Neural cell (in vitro differentiated cells): ENCODE measurements around the gene TMEM255B. TPM values are rescaled to one million over a fixed set of nuclear protein-coding genes. Genes with fewer than 3 reads are reported as not detected.

Experiments
- H2AFZ ChIP-seq: fragments of 200-600, 300-800 bp; sonication (generic), shearing (Covaris generic); 2 replicates; pipeline ENCODE4 v1.6.0; 2014; ENCODE audit warnings: low read depth, mild to moderate bottlenecking, antibody characterized with exemption, low read length, moderate library complexity
- H3F3A ChIP-seq: fragments of 200-600 bp; shearing (Covaris generic); 2 replicates; pipeline ENCODE4 v1.6.1; 2016; ENCODE audit warnings: mild to moderate bottlenecking, moderate library complexity, mixed read lengths, antibody characterized with exemption, low read length; ENCODE audit not compliant: insufficient read depth, poor library complexity, severe bottlenecking
- H3K27ac ChIP-seq: fragments of 200-600, 300-800 bp; sonication (generic), shearing (Covaris generic); 2 replicates; pipeline ENCODE4 v1.5.1; 2014; ENCODE audit warnings: mild to moderate bottlenecking, low read length, moderate library complexity
- H3K27me3 ChIP-seq: fragments of 300-800, 200-600 bp; sonication (generic), shearing (Covaris generic); 2 replicates; pipeline ENCODE4 v1.6.0; 2014; ENCODE audit warnings: mild to moderate bottlenecking, low read depth, low read length, moderate library complexity; ENCODE audit not compliant: insufficient read depth
- H3K36me3 ChIP-seq: fragments of 300-800, 200-600 bp; sonication (generic), shearing (Covaris generic); 2 replicates; pipeline ENCODE4 v1.5.1; 2014; ENCODE audit warnings: mild to moderate bottlenecking, antibody characterized with exemption, low read length, moderate library complexity; ENCODE audit not compliant: insufficient read depth
- H3K4me2 ChIP-seq: fragments of 300-800, 200-600 bp; sonication (generic), shearing (Covaris generic); 2 replicates; pipeline ENCODE4 v1.6.0; 2014; ENCODE audit warnings: mild to moderate bottlenecking, low read length
- H3K4me3 ChIP-seq: fragments of 300-800, 200-600 bp; sonication (generic), shearing (Covaris generic); 2 replicates; pipeline ENCODE4 v1.5.1; 2014; ENCODE audit warnings: mild to moderate bottlenecking, low read length, moderate library complexity
- H3K79me2 ChIP-seq: fragments of 200-600 bp; shearing (Covaris generic); replicated peaks from 2 replicates; pipeline ENCODE4 v1.6.0; 2014; ENCODE audit warnings: mild to moderate bottlenecking, low read length, moderate library complexity; ENCODE audit not compliant: insufficient read depth
- H3K9ac ChIP-seq: fragments of 300-800, 200-600 bp; sonication (generic), shearing (Covaris generic); 2 replicates; pipeline ENCODE4 v1.6.1; 2016; ENCODE audit warnings: mild to moderate bottlenecking, low read length, mixed read lengths
- H3K9me2 ChIP-seq: fragments of 200-600 bp; shearing (Covaris generic); 2 replicates; pipeline ENCODE4 v1.6.1; 2016; ENCODE audit warnings: mild to moderate bottlenecking, low read length, mixed read lengths; ENCODE audit not compliant: insufficient read depth
- H3K9me3 ChIP-seq: fragments of 200-600, 300-800 bp; sonication (generic), shearing (Covaris generic); 2 replicates; pipeline ENCODE4 v1.6.1; 2016; ENCODE audit warnings: mild to moderate bottlenecking, mixed run types, low read length, moderate library complexity, mixed read lengths
- H4K20me1 ChIP-seq: fragments of 200-600 bp; shearing (Covaris generic); 2 replicates; pipeline ENCODE4 v1.6.1; 2016; ENCODE audit warnings: mild to moderate bottlenecking, mixed run types; ENCODE audit not compliant: insufficient read depth
- CTCF ChIP-seq: fragments of 450-650 bp; IDR thresholded peaks from 2 replicates; pipeline ENCODE4 v1.5.1; 2014; ENCODE audit warnings: antibody characterized with exemption, mild to moderate bottlenecking, moderate library complexity; ENCODE audit not compliant: poor library complexity, severe bottlenecking
- EP300 ChIP-seq: fragments of 450-650 bp; conservative IDR thresholded peaks from 2 replicates; pipeline ENCODE4 v1.6.1; 2014; ENCODE audit warnings: antibody characterized with exemption, mild to moderate bottlenecking, moderate library complexity; ENCODE audit not compliant: poor library complexity, severe bottlenecking
- EZH2 ChIP-seq: fragments of 200-600, 300-800 bp; shearing (Covaris generic), sonication (generic); IDR thresholded peaks from 2 replicates; pipeline ENCODE4 v1.6.1; 2014; ENCODE audit warnings: antibody characterized with exemption, low read length, borderline replicate concordance, mild to moderate bottlenecking; ENCODE audit not compliant: insufficient read depth, poor library complexity, severe bottlenecking
- MXI1 ChIP-seq: fragments of 450-650 bp; conservative IDR thresholded peaks from 2 replicates; pipeline ENCODE4 v1.6.1; 2014; ENCODE audit warnings: antibody characterized with exemption, mild to moderate bottlenecking; ENCODE audit not compliant: poor library complexity, severe bottlenecking
- POLR2AphosphoS5 ChIP-seq: IDR thresholded peaks from 2 replicates; pipeline ENCODE4 v1.6.1; 2012
- RAD21 ChIP-seq: fragments of 450-650 bp; conservative IDR thresholded peaks from 2 replicates; pipeline ENCODE4 v1.6.1; 2014; ENCODE audit warnings: antibody characterized with exemption, mild to moderate bottlenecking, moderate library complexity
- REST ChIP-seq: IDR thresholded peaks from 2 replicates; pipeline ENCODE4 v1.6.1; 2012; ENCODE audit warnings: borderline replicate concordance
- SMC3 ChIP-seq: fragments of 450-650 bp; conservative IDR thresholded peaks from 2 replicates; pipeline ENCODE4 v1.6.1; 2014; ENCODE audit warnings: antibody characterized with exemption, mild to moderate bottlenecking, moderate library complexity; ENCODE audit not compliant: poor library complexity
- TAF1 ChIP-seq: IDR thresholded peaks from 2 replicates; pipeline ENCODE4 v1.6.1; 2012; ENCODE audit warnings: low read depth
- polyA plus RNA-seq: library from polyadenylated mRNA; depleted of rRNA; stranded (reverse); fragments of >200 nt; gene quantifications from 2 replicates; pipeline ENCODE4 v1.2.3, GENCODE V29; 2014

TMEM255B gene
- polyA plus RNA-seq, 1 donor from 2014 or later = not detected

- H2AFZ ChIP-seq = no peak overlapping the region
Measured at GRCh38 chr13:113804703-113805430, 45.8 kb downstream of the TMEM255B start.

More at GRCh38 chr13:113804703-113805430, 45.8 kb downstream of the TMEM255B start:
- no peaks in the 10 kb centered on the region for H4K20me1 ChIP-seq
- H3K79me2 ChIP-seq = no peaks in the 10 kb centered on the region
- H3K9me2 ChIP-seq = no peaks in the 10 kb centered on the region
- H3K9ac ChIP-seq = no peak overlapping the region
- no peak overlapping the region for H3K27ac ChIP-seq
- TF ChIP-seq CTCF (no peak), REST (no peak), SMC3 (no peak), POLR2AphosphoS5 (no peak), EZH2 (no peak), EP300 (no peak), MXI1 (no peak), TAF1 (no peak), RAD21 (no peak)
- H3K4me2 ChIP-seq = no peak overlapping the region
- no peaks in the 10 kb centered on the region for H3K36me3 ChIP-seq
- no peaks in the 10 kb centered on the region for H3K9me3 ChIP-seq
- H3K27me3 ChIP-seq = no peaks in the 10 kb centered on the region
- no peaks in the 10 kb centered on the region for H3F3A ChIP-seq
- H3K4me3 ChIP-seq = no peak overlapping the region
